22Rv1 (cell line): ENCODE results near the gene STON2.

Experiments used
- CTCF ChIP-seq: fragments of 450-650 bp; IDR thresholded peaks from 2 replicates; pipeline ENCODE4 v1.5.1; 2017; ENCODE audit warnings: mild to moderate bottlenecking
- ZFX ChIP-seq: fragments of 450-650 bp; IDR thresholded peaks from 2 replicates; pipeline ENCODE4 v1.6.1; 2017; ENCODE audit warnings: antibody characterized with exemption, borderline replicate concordance

- TF ChIP-seq CTCF = no peak
- TF ChIP-seq ZFX = no peak
Measured at GRCh38 chr14:81315341-81315740, 84.8 kb downstream of the STON2 start.
